Activated CD8-positive, alpha-beta memory T cell treated with anti-CD3 and anti-CD28 coated beads for 1 hour (primary cell): ENCODE data around the gene SETSIP.
"Not testable (repeated sequence)": the region's sequence is repeated elsewhere in the genome, so short reads cannot be mapped to it uniquely, and the experiment has no call there.

Source experiments
- DNase-seq, 2 donors: peaks; one replicate each; pipeline ENCODE4 v3.0.0-alpha.2; 2020; ENCODE audit warnings: low read depth in 1 of 2; ENCODE audit errors: extremely low read depth in 1 of 2

Gene SETSIP, protein sequence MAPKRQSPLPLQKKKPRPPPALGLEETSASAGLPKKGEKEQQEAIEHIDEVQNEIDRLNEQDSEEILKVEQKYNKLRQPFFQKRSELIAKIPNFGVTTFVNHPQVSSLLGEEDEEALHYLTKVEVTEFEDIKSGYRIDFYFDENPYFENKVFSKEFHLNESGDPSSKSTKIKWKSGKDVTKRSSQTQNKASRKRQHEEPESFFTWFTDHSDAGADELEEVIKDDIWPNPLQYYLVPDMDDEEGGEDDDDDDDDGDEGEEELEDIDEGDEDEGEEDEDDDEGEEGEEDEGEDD

DNA sequence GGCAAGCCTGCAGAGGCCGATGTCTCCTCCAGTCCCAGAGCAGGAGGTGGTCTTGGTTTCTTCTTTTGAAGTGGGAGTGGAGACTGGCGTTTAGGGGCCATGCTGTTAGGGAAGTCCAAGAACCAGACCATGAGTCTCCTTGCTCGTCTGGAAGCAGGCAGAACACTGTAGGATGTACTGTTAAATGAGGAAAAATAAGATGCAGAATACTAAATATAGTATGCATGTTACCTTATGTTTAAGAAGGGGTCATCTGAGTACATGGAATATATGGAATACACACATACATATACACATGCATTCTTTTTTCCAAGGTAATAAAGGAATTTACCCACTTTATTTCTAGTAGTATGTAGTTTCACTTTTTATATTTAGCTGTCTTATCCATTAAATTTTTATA is at the start of gene SETSIP:
Gene SETSIP, minus strand, starts transcription at position 101 of the 400 bp plus-strand sequence. Its CDS starts 0 bp downstream, at position 101.
- DNase-seq = no peak

DNA sequence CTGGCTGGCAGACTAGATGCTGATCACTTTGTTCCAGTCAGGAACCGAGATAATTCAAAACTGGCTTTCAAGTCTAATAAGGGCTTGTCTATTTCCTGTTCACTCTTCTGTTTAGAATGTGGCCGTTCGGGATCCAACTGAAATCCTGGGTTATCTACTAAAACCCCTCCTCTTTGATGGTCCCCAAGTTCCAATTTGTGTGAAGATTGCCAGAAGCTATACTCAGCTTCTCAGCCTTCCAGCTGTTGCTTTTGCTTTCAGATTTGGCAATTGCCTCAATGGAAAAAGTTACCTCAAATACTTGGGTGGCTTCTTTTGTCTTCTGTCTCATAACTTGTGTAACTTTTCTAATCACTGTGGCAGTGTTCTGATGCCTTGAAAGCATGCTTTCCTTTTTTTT is 48.7 kb upstream of the SETSIP start:
- no peak for DNase-seq

DNA sequence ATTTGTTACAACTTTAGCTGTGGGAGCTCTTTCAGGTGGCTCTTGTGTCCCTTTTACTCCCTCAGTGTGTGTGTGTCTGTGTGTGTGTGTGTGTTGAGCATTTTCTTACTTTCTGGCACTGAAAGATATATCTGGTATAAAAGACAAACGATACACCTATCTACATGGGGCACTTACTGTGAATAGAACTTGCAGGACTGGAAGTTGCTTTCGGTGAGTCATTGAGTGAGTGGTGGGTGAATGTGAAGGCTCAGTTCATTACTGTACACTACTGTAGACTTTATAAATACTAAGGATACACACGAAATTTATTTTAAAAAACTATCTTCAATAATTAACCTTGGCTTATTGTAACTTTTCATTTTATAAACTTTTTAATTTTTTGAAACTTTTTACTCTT is 43.6 kb upstream of the SETSIP start:
- no peak for DNase-seq

DNA sequence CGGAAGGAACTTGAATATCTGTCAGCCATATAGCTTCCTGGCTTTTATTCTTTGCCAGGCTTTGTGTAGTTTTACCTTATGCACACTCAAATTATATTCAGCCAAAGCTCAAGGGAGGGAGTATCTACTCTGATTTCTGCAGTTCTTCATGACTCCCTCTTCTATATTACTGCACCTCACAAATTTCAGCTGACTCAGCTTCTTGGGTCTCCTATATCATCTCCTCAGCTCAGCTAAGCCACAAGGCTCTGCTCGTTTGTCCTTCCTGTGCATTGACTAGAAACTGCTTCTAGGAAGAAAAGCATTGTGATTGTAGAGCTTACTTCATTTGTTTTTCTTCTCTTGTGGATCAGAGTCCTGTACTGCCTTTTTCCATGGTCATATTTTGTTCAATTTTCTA is 42.3 kb upstream of the SETSIP start:
- no peak for DNase-seq

DNA sequence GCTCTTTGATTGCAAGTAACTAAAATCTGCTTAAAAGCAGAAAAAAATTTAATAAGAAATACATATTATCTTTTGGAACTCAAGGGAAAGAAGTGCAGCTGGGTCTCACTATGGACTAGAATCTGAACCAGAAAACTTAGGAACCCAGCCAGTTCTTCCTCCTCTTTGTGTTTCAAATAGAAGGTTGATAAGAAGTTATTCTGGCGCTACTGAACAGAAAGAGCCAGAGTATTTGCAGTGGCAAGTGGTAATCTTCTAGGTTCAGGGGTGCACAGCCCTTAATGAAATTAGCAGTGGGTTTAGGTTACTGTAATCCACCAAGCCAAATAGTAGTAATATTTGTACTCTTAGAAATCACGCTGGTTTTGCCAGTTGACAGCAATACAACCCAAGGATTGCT is 33.4 kb upstream of the SETSIP start:
- no peak for DNase-seq

DNA sequence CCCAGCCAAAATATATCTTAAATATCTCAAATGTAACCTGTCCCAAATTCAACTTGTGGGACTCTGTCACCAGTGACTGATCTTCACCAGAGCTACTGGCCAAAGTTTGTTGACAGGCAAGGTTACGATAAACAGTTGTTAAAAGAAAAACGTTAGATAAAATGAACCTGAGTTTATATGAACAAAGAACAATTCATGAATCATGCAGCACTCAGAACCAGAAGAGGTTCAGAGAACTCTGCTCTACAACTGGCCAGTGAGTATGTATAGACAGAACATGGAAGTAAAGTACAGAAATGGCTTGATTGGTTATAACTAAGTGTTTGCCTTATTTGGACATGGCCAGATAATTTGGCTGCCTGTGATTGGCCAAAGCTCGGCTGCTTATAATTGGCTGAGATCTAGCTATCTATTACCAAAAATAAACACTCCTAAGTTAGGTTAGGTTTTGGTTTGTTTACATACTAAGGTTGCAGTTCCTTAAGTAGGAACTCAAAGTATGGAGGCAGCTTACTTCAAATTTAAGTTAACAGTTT is 30.4 kb upstream of the SETSIP start:
- DNase-seq = no peak

DNA sequence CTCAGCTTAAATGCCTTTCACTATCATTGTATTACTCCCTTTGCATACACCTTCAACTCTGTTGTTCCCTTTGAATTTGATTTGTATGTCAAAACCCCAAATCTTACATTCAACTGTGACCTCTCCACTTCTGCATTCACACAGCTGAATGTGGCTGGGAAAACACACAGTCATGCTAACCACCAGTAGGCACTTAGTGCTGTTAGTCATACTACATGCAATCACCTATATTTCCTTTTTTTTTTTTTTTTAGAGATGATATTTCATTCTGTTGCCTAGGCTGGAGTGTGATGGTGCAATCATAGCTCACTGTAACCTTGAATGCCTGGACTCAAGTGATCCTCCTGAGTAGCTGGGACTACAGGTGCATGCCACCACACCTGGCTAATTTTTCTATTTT is 21.1 kb upstream of the SETSIP start:
- DNase-seq = no peak

DNA sequence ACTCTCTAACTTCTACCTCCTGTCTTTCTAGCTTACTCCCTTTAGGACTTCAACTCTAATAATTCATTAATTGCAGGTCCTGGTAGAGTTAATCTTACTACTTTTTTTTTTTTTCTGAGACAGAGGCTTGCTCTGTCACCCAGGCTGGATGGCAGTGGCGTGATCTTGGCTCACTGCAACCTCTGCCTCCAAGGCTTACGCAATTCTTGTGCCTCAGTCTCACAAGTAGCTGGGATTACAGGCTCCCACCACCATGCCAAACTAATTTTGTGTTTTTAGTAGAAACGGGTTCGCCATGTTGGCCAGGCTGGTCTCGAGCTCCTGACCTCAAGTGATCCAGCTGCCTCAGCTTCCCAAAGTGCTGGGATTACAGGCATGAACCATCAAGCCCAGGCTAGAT is 20.7 kb upstream of the SETSIP start:
- DNase-seq = no peak

DNA sequence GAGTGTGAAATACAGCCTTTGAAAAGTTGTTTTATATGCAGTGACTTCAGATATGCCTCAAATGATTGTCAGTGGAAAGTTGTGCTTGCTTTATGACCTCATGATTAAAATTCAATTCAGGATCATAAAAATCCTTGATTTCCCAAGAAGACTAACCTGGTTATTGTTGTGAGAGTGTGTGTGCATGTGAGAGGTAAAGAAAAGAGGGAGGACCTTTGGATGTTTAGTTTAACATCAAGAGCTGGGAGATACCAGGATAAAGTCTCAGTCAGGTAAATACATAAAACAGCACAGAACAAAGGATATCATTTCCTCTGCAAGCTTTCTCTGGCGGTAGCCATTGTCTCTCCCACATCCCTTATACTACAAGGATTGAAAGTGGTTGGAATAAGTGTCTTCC is 19.4 kb upstream of the SETSIP start:
- no peak for DNase-seq

DNA sequence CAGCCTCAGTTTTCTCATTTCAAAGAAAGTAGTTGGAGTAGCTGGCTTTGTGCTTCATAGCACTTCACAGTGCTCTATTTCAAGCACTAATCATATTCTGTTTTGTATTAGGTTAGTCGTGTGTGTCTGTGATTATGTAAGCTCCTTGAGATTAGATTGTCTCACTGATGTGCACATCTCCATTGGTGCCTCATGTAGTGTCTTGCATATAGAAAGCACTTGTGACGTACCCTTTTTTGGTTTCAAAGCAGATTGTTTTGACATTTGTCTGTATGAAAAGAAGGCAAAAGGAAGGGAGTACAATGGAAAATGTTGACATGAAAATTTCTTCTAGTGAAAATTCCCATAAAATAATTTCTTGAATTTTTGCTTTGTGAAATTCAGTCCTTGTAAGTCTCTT is 18.9 kb upstream of the SETSIP start:
- DNase-seq = no peak

DNA sequence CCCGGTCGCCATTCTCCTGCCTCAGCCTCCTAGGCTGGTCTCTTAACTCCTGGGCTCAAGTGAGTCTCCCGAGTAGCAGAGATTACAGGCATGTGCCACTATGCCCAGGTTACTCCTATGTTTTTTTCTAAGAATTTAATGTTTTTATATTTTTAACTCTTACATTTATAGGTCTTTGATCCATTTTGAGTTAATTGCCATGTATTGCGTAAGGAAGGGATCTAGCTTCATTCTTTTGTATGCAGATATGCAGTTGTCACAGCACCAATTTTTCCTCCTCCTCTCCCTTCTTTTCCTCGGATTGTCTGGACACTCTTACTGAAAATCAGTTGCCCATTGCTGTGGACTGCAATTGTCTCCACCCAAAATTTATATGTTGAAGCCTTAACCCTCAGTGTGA is 16.4 kb upstream of the SETSIP start:
- no peak for DNase-seq

DNA sequence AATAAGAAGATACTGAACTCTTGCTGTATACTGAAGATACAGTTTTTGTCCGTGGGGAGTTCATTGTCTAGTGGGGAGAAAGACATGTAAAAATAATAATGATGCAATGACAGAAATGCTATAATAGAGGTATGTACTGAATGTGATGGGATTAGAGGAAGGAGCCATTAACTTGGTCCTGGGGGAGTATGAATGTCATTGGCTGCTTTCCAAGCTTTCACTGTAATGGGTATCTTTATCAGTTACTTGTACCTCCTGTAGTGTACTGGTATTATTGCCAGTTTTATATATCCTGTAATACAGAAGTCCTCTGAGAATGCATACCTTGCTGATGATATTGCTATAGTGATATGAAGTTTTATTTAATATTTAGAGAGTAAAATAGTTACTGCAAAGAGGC is 12.3 kb upstream of the SETSIP start:
- no peak for DNase-seq

DNA sequence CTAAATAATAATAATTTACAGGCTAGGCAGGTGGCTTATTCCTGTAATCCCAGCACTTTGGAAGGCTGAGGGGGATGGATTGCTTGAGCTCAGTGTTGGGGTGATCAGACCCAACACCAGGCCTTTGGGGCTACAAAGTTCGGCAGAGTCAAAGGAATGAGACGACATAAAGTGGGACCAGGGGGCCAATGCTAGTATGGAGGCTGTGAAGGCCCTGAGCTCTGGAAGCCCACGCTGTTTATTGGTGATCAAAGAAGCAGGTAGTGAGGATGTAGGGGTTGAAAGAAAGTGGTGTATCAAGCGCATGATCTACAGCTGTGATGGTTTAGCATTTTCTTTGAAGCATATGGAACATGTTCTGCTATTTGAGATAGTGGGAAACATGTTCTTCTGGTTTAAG is 10.5 kb upstream of the SETSIP start:
- no peak for DNase-seq

DNA sequence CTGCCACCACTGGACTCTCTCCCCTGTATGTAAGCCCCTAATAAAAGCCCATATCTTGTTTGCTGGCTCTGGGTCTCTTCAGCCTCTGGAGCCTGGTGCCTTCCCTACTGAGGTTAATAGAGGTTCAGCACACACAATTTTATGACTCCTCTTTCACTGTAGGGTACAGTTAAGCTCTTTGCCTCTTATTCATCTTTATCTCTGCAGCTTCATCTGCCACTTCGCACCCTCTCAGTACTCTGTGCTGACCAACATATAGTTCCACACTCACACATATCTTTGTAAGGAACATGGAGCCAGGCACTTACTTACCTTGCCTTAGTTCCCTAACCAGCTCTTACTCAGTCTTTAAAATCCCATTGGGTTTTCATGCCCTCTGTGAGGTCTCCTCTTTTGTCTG is 9.4 kb upstream of the SETSIP start:
- DNase-seq = no peak

DNA sequence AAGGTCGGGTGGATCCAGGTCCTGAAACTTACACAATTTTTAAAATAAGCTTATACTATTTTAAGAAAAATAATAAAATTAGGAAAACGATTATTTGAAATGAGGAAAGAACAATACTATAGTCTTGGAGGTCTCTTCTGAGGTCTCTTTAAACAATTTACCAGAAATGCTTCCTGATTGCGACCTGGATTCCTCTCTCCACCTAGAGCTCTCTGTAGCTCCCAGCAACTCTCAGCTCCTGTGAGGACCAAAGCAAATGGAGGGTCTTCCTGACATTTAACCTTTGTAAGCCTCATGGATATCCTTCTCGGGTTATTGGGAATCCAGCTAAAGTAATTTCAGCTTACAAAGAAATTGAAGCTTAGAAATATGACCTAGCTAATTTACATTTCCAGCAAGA is 5.8 kb upstream of the SETSIP start:
- no peak for DNase-seq

DNA sequence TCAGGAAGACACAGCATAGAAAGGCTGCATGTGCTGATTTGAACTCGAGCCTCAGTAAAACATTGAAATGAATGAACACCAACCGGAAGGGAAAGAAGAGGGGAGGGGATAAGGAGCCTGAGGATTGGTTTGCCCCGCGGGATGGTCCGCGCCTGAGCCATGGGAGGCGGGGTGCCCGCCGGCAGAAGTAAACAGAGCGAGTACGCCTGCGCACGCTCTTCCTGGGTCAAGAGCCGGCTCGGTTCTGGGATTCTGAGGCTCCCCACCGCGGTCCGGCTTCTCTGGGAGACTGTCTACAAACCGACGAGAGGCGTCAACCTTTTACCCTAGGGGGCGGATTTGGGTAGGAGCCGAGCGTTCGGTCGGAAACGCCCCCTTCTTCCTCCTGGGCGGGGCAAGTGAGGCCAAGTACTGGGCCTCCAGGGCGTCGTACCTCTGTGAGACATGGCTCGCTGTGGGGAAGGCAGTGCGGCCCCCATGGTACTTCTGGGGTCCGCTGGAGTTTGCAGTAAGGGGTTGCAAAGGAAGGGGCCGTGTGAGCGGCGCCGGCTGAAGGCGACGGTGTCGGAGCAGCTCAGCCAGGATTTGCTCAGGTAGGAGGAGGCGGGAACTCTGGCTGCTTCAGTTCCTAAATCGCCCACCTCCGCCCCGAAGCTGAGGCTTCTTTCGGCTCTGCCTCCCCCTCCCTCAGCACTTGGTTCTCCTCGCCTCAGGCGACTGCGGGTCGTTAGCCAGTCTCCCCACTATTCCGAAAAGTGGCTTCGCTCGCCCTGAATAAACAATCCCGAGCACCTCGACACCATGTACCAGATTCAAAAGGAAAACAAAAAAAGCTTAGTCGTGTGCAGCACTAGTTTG is 5.1 kb upstream of the SETSIP start, which contains the start of gene BTBD8:
Gene BTBD8, plus strand, starts transcription at position 218 of the 858 bp plus-strand sequence. Its CDS starts 227 bp downstream, at position 445.
- peak; percentile 70 to 77 for DNase-seq

DNA sequence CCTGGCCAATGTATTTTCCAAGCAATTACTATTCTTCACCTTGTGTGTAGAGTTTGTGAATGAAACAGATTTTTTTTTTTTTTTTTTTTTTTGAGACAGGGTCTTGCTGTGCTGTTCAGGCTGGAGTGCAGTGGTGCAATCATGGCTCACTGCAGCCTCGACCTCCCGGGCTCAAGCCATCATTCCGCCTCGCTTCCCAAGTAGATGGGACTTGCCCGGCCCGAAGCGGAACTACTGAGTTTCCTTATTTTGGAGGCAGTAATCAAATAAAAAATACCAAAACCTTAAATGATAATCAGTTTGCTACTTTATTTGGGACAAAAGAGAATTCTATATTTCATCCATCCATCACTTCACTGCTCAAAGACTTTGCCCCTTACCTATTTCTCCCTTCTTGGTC is 4.2 kb upstream of the SETSIP start:
- no peak for DNase-seq

DNA sequence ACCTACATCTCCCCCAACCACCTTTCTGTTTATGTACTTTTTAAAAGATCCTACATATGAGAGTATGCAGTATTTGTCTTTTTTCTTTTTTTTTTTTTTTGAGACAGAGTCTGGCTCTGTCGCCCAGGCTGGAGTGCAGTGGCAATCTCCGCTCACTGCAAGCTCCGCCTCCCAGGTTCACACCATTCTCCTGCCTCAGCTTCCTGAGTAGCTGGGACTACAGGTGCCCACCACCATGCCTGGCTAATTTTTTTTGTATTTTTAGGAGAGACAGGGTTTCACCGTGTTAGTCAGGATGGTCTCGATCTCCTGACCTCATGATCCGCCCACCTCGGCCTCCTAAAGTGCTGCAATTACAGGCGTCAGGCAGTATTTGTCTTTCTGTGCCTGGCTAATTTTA is 2.9 kb upstream of the SETSIP start:
- DNase-seq = not testable (repeated sequence)

DNA sequence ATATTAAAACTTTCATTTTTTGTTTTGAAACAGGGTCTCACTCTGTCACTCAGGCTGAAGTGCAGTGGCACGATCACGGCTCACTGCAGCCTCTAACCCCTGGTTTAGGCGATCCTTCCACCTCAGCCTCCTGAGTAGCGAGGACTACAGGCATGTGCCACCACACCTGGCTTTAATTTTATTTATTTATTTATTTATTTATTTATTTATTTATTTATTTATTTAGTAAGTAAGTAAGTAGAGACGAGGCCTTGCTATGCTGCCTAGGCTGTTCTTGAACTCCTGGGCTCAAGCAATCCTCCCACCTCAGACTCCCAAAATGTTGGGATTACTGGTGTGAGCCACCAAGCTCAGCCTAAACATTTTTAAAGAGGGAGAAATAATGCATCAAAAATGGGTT is 1.2 kb upstream of the SETSIP start:
- DNase-seq = no peak

DNA sequence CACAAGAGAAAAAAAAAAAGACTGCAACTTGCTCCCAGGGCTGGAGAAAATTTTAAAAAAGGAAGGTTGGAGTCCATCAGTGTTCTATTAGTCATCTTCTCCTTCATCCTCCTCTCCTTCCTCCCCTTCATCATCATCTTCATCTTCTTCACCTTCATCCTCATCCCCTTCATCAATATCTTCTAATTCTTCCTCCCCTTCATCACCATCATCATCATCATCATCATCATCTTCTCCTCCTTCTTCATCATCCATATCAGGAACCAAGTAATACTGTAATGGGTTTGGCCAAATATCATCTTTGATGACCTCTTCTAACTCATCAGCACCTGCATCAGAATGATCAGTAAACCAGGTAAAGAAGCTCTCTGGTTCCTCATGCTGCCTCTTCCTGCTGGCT is 765 bp downstream of the SETSIP start:
- not testable (repeated sequence) for DNase-seq

DNA sequence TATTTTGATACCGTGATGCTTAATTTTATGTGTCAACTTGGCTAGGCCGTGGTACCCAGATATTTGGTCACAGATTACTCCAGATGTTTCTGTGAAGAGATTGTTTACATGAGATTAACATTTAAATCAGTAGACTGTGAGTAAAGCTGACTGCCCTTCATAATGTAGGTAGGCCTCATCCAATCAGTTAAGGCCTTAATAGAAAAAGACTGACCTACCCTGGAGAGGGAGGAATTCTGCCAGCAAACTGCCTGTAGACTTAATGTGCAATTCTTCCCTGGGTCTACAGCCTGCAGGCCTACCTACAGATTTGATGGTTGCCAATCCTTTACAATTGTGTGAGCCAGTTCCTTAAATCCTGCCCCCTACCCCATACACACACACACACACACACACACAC is 4.3 kb downstream of the SETSIP start:
- no peak for DNase-seq

DNA sequence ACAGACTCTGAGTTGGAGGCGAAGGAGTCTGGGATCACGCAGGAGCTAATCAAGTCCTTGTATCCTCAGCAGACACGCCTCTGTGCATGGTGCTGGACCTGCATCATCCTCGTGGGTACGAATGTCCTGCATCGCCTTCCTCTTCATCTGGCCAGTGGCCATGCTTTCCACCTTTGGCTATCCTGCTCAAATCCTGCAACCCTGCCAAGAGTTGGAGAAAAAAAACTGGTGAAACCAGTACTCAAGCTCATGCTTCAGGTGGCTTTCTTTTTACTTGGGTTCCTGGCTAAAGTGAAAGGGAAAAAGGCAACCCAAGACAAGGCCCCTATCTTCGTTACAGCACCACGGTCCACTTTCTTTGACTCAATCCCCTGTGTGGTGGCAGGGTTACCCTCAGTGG is 8.9 kb downstream of the SETSIP start:
- DNase-seq = no peak
